Hepatic stellate cell (primary cell): ENCODE measurements around the gene TNFAIP8.
"Not testable (repeated sequence)": the region's sequence is repeated elsewhere in the genome, so short reads cannot be mapped to it uniquely, and the experiment has no call there.

ENCODE experiments used
- DNase-seq: peaks from one replicate; pipeline ENCODE4 v3.0.0; 2011; ENCODE audit warnings: low spot score

The TNFAIP8 gene

DNA sequence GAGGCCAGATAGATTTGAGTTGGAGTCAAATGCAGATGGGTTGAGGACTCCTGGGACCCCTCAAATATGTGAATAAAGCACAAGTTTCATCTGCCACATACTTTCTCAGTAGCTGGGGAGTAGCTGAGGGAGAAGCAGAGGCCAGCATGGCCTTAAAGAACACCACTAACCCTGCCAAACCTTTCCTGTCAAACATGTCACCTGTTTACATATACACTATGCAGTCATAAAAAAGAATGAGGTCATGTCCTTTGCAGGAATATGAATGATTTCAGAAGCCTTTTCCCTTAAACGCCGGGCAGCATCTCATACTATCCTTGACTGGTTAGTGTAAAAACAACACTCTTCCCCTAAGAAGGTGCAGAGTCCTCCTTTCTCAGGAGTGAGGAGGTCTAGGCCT is 71.2 kb downstream of the TNFAIP8 start:
- DNase-seq, result no peak

DNA sequence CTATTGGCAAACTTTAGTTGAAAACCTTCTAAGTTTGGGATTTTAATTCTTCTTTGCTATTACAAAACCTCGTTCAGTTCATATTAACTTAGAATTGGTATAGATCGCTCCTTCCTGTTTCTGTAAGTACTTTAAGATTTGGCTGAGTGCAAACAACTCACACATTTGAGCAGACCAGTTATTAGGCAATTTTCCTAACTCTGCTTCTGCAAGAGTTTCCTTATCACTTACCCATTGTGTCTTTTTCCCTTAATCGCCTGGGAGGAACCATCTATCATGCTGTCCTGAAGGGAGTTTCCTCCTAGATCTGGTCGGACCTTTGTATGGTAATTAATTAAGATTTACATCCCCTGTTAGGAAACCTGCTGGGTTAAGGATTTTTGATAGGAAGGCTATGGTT is 71.8 kb downstream of the TNFAIP8 start:
- DNase-seq, result not testable (repeated sequence)

DNA sequence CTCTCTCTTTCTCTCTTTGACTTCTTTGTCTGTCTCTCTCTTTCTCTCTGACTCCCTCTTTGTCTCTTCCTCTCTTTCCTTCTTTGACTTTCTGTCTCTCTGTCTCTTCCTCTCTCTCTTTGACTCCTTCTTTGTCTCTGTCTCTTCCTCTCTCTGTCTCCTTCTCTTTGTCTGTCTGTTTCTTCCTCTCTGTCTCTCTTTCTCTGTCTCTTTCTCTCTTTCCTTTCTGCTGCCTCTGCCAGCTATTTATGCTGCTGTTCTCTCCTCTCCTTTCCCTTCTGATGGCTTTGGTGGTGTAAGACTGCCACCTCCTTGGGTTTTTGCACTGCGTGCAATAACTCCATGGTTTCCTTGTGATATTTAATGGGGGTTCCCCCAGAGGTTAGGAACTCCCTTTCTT is 72.3 kb downstream of the TNFAIP8 start:
- DNase-seq, result not testable (repeated sequence)

DNA sequence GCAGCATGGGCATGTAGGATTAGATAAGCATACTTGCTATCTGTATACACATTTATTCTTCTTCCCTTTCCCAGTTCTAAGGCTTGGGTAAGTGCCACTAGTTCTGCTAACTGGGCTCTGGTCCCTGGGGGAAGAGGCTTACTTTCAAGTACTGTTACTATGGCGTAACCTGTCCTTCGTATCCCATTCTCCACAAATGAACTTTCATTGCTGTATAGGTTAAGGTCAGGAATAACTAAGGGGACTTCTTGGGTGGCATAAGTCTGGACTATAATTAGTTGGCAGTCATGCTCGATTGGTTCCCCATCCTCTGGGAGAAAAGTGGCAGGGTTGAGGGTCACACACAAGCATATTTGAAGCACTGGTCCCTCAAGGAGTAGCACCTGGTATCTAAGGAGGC is 72.8 kb downstream of the TNFAIP8 start:
- not testable (repeated sequence) for DNase-seq

DNA sequence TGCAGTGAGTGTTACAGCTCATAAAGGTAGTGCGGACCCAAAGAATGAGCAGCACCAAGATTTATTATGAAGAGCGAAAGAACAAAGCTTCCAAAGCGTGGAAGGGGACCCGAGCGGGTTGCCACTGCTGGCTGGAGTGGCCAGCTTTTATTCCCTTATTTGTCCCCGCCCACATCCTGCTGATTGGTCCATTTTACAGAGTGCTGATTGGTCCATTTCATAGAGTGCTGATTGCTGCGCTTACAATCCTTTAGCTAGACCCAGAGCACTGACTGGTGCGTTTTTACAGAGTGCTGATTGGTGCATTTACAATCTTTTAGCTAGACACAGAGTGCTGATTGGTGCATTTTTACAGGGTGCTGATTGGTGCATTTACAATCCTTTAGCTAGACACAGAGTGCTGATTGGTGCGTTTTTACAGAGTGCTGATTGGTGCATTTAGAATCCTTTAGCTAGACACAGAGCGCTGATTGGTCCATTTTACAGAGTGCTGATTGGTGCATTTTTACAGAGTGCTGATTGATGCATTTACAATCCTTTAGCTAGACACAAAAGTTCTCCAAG is 76.9 kb downstream of the TNFAIP8 start:
- DNase-seq, result not testable (repeated sequence)

DNA sequence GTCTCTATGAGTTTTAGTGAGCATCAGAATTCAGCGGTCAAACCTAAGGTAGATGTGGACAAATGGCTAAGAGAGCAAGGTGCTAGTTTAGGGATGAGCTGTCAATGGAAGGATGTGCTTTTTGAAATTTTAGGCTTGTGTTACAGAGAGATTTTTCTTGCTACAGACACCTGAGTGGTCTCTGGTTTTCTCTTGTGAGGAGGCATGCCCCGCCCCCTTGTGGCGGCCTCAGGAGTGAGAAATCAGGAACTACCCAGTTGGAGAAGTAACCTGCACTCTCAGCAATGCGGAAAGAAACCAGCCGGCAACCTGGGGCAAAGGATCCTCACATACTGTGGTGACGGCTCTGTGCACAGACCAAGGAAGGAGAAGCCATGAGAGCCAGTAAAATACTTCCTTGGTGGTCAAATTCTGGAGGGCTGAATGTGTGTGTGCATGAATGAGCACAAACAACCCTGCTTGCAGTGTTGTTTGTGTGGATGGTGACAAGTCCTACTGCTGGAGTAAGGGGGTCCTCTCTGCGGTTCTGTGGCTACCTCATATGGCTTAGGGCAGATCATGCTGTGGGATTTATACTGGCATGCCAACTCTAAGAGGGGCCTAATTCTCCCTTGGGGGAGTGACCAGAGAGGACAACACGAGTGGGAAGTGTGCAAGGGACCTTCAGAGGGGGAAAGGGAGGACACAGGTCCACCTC is 79.8 kb downstream of the TNFAIP8 start:
- DNase-seq, result no peak

DNA sequence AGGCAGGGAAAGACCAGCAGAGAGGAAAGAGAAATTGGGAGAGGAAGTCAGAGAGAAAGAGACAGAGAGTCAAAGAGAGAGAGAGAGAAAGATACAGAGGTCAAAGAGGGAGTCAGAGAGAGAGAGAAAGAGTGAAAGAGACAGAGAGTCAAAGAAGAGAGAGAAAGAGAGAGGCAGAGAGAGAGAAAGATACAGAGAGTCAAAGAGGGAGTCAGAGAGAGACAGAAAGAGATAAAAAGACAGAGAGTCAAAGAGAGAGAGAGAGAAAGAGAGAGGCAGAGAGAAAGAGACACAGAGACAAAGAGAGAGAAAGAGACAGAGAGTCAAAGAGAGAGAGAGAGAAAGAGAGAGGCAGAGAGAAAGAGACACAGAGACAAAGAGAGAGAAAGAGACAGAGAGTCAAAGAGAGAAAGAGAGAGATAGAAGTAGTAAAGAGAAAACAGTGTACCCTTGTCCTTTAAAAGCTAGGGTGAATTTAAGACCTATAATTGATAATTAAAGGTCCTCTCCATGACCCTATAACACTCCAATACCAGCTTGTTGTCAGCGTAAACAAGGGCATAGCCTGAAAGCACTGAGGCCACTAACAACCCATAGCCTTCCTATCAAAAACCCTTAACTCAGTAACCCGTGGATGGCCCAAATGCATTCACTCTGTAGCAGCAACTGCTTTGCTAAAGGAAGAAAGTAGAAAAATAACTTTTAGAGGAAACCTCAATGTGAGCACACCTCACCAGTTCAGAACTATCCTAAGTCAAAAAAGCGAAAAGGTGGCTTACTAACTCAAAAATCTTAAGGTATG is 82.2 kb downstream of the TNFAIP8 start:
- DNase-seq, result not testable (repeated sequence)

DNA sequence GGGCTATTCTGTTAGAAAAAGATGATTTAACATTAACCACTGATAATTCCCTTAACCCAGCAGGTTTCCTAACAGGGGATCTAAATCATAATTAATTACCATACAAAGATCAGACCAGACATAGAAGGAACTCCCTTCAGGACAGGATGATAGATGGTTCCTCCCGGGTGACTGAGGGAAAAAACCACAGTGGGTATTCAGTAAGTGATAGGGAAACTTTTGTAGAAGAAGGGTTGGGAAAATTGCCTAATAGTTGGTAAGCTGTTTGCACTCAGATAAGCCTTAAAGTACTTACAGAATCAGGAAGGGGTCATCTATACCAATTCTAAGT is 82.7 kb downstream of the TNFAIP8 start:
- not testable (repeated sequence) for DNase-seq

DNA sequence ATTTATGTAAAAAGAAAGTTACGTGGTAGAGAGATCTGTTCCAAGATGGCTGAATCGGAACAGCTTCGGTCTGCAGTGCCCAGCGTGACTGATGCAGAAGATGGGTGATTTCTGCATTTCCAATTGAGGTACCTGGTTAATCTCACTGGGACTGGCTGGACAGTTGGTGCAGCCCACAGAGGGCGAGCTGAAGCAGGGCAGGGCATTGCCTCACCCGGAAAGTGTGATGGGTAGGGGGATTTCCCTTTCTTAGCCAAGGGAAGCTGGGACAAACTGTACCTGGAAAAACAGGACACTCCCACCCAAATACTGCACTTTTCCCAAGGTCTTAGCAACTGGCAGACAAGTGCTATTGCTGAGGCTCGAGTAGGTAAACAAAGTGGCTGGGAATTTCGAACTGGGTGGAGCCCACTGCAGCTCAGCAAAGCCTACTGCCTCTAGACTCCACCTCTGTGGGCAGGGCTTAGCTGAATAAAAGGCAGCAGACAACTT is 83.4 kb downstream of the TNFAIP8 start:
- DNase-seq, result no peak

DNA sequence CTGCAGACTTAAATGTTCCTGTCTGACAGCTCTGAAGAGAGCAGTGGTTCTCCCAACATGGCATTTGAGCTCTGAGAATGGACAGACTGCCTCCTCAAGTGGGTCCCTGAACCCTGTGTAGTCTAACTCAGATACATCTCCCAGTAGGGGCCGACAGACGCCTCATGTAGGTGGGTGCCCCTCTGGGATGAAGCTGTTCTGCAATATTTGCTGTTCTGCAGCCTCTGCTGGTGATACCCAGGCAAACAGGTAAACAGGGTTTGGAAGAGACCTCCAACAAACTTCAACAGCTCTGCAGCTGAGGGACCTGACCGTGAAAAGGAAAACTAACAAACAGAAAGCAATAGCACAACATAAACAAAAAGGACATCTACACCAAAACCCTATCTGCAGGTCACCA is 83.8 kb downstream of the TNFAIP8 start:
- not testable (repeated sequence) for DNase-seq

DNA sequence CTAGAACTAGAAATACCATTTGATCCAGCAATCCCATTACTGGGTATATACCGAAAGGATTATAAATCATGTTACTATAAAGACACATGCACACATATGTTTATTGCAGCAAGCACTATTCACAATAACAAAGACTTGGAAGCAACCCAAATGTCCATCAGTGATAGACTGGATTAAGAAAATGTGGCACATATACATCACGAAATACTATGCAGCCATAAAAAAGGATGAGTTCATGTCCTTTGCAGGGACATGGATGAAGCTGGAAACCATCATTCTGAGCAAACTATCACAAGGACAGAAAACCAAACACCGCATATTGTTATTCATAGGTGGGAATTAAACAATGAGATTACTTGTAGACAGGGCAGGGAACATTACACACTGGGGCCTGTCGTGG is 88.8 kb downstream of the TNFAIP8 start:
- not testable (repeated sequence) for DNase-seq

DNA sequence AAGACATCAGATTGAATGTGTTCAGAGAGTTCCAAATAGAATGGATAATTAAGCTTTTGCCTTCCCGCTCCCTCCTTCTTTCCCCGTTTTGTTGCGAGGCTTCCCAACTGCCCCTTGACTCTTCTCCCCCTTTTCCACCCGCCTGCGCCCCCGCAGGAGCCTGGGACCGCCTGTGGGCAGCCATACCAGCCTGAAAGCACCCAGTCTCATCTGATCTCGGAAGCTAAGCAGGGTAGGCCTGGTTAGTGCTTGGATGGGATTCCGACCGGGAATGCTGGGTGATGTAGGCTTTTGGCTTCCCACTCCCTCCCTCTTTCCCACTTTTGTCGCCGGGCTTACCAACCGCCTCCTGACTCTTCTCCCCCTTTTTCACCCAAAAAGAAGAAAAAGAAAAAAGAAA is 89.7 kb downstream of the TNFAIP8 start:
- no peak for DNase-seq
